Endothelial cell of hepatic sinusoid (primary cell): Measurements from ENCODE around the gene GPR143.
"Not testable (repeated sequence)": the region's sequence is repeated elsewhere in the genome, so short reads cannot be mapped to it uniquely, and the experiment has no call there.

Source experiments
- in situ Hi-C: cut with HindIII; loops from 2 replicates; pipeline ENCODE4 v1.10.0; 2017; ENCODE audit warnings: low sequenced_read_pairs

Gene GPR143

DNA sequence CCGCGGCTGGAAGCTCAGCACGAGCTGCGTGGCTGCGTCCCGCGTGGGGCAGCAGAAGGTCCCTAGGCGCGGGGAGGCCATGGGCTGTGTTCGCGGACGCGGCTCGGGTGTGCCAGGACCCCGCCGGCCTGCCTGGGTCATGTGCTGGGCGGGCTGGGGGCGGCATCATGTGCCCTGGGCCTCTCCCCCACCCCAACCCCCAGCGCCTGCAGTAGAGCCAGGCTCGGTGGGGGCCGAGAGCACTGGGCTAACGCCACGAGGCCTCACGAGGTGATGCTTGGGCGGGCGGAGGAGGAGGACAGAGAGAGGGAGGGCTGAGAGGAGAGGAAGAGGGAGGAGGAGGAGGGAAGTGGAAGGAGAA lies at the start of gene GPR143:
Gene GPR143 (minus strand): TSS at position 111 of the 361 bp plus-strand sequence. CDS start 30 bp downstream, at position 81.
- in situ Hi-C loops = loop anchor here (5.0 kb wide), 1 partner anchor 87 kb away; no protein-coding TSS in a partner anchor

DNA sequence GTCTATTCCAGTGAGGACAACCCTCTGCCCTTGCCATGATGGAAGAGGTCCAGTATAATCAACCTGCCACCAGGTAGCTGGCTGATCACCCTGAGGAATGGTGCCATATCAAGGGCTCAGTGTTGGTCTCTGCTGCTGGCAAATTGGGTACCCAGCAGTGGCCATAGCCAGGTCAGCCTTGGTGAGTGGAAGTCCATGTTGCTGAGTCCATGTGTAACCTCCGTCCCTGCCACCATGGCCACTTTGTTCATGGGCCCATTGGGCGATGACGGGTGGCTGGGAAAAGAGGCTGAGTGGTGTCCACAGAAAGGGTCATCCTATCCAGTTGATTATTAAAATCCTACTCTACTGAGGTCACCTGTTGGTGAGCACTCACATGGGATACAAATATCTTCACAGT lies 45.4 kb upstream of the GPR143 start:
- in situ Hi-C loops = not testable (repeated sequence)

DNA sequence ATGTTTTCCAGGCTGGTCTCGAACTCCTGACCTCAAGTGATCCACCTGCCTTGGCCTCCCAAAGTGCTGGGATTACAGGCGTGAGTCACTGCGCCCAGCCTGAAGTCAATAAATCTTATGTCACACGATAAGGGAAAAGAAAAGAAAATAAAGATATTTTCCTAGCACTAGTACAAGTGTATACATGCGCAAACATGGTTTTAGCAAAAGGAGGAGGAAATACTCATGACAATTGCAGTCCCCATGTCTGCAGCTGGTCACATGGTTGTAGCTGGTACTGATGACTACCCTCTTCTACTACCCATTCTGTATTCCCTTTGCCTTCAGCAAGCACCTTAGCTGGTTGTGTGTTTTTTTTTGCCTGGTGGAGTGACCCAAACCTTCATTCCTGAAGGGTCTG lies 44.2 kb upstream of the GPR143 start:
- in situ Hi-C loops = not testable (repeated sequence)

DNA sequence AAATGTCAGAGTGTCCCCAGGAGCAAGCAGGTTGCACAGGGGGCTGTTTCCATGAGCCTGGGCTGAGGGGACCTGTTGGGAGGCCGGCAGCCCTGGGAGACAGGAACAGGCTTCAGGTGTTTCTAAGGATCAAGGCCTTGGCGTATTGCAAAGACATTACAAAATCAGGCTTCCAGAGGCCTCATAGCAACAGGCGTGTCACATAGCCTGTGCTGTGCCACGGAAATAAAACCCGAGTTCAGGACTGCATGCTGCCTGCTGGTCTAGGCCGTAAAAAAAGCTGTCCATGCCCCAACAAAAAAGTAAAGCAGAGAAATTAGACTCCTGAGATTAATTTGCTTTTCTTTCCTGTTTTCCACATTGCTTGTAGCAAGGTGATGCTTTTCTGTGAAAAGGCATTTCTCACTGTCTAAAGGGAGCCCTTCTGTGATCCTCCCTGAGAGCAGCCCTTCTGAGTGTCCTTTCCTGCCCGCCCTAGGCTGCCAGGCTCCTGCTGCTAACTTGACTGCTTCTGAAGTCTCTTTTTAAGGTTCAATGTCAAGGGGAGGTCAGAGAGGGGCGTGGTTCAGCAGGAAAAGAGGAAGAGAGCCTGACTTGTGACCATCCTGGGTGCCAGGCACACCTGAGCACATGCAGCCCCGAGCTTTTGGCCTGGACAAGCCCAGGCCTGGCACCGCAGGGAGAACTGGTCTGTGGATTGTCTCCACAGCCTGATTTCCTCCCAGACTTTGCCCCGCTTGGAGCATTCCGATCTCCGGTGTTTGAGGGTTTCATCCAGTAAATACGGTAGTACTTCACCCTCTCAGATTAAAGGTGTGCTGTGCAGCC lies 41.9 kb upstream of the GPR143 start:
- in situ Hi-C loops = no loop called here

DNA sequence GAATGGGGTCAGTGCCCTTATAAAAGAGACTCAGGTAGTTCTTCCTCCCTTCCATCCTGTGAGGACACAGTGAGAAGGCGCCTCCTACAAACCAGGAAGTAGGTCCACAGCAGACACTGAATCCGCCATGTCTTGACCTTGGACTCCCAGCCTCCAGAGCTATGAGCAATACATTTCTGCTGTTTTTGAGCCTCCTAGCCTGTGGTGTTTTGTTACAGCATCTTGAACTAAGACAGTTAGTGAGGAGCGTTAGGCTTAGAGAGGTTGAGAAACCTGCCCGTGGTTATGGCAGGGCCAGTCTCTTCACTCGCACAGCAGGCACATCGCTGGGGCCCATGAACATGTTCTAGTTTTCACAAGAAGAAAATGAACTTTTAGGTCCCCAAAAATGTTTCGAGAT lies 40.3 kb upstream of the GPR143 start:
- in situ Hi-C loops = no loop called here

DNA sequence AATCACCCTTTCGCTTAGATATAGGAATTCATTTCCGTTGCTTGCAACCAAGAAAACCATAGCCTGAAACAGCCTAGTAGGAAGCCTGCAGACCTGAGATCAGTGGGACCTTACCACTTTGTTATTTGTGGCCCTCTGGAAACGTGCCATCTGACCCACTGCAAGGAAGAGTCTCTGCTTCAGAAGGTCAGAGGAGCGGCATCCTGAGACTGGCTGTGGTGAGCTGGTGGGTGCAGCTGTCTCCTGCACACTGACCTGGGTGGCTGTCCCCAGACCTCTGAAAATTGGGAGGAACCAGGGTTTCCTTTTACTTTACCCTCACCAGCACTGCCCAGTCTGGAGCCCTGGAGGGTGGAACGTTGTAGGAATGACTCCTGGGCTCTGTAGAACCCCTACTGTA lies 38.8 kb upstream of the GPR143 start:
- in situ Hi-C loops = no loop called here

DNA sequence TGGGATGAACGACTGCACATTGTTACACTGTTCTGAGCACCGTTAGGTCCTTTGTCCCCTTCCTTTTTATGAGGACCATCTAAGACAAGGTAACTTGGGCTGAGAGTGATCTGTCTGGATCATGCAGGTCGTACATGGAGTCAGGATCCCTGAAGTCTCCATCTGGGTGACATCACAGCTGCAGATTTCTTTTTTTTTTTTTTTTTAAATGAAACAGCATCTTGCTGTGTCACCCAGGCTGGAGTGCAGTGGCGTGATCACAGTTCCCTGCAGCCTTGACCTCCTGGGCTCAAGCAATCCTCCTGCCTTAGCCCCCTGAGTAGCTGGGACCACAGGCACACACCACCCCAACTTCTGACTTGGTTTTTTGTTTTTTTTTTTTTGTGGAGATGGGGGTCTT lies 37.1 kb upstream of the GPR143 start:
- in situ Hi-C loops = no loop called here

DNA sequence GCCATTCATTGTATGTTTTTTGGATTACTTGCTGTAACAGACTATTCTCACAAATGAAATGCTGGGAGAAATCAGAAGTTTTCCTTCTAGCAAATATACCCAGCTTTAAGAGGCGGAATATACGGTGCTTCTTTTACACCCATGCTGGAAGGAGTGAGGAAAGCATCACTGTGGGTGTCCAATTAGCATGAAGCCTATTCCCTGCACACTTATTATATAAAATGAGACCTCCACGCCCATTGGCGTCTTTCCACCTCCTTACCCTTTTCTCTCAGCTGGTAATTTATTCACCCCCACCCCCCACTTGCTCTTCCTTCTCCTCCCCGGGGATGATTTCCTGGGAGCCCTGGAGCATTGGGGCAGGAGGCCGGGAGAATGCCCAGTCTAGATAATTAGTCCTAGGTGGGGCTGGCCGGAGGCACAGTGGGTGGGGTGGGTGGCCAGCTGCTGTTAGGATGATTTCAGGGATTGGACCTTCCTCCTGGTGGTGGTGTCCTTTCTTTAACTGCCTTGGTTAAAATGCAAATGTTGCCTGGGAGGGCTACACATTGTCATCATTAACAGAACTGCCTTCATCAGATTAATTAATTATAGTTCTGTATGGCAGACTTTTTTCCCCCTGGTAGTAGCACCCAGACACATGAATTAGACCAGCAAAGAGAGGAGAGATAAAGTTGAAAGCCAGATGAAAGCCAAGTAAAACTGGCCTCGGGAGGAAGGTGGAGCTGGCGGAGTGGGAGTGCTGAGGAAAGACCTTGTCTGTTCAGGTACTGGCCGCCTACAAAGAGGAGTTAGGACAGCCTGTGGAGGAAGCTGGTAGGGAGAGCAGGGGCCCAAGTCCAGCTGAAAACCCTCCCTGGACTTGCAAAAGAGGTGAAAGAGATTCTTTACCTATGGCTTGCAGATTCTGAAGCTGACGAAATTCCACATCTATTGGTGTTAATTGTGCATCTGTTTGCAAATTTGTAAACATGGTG lies 32.0 kb upstream of the GPR143 start:
- in situ Hi-C loops = no loop called here

DNA sequence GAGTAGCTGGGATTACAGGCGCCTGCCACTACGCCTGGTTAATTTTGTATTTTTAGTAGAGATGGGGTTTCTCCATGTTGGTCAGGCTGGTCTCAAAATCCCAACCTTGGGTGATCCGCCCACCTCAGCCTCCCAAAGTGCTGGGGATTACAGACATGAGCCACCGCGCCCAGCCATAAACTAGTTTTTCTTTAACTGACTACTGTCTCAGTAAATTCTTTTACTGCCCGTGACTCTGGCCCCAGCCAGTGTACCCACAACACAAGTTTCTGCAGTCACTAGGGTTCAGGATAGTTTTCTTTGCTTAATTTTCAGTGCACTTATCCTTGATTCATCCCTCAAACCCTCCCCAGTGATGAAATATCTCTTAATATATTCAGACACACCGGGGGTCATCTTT lies 28.8 kb upstream of the GPR143 start:
- in situ Hi-C loops = no loop called here

DNA sequence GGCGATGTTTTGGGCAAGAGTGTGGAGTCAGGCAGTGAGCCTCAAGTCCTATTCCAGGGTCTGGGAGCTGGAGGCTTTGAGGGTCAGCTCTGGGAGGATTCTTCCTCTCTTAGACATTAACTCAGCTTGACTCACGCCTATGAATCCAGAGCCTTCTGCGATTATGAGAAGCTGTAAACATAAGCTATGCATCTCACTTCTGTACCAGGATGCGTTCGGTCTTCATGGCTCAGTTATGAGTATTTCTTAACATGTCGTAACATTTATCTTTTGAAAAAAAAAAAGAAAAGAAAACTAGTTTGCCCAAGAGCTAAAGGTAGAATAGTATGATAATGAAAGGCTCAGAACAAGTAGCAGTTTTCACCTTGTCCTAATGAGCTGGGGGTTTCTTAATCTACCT lies 25.2 kb upstream of the GPR143 start:
- in situ Hi-C loops = no loop called here

DNA sequence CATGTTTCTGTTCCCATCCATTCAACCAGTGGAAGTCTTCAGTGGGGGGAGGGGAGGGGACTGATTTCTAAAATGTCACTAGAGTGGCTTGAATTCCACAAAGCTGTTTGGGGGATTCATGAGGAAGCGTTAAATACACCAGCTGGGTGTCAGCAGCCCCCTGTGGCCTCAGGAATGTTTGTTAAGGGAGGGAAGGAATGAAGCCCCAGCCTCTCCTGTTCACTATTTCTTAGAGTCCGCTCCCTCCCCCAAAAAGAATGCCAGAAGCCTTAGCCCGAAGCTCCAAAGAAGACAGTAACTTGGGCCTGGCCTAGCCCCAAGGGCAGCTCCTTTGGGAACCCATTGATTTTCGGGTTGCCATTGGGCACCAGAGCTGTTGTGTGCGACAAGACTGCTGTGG lies 23.9 kb upstream of the GPR143 start:
- in situ Hi-C loops = no loop called here

DNA sequence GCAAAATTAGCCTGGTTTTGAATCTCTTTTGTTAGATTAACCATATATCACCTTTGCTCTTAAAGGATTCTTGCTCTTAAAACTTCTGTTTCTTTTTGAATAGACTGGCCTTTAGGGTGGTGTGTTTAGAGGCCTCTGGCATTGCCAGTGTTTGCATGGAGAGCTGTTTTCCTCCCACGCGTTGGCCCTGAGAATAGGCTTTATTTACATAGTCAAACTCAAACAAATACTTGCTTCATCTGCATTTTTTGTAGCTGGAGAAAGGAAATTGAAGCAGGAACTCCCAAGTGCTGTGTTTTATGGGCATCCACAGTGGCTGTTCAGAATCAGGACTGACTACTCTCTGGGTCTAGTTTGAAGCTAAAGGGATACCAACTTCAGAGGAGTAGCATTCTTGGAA lies 23.3 kb upstream of the GPR143 start:
- in situ Hi-C loops = no loop called here

DNA sequence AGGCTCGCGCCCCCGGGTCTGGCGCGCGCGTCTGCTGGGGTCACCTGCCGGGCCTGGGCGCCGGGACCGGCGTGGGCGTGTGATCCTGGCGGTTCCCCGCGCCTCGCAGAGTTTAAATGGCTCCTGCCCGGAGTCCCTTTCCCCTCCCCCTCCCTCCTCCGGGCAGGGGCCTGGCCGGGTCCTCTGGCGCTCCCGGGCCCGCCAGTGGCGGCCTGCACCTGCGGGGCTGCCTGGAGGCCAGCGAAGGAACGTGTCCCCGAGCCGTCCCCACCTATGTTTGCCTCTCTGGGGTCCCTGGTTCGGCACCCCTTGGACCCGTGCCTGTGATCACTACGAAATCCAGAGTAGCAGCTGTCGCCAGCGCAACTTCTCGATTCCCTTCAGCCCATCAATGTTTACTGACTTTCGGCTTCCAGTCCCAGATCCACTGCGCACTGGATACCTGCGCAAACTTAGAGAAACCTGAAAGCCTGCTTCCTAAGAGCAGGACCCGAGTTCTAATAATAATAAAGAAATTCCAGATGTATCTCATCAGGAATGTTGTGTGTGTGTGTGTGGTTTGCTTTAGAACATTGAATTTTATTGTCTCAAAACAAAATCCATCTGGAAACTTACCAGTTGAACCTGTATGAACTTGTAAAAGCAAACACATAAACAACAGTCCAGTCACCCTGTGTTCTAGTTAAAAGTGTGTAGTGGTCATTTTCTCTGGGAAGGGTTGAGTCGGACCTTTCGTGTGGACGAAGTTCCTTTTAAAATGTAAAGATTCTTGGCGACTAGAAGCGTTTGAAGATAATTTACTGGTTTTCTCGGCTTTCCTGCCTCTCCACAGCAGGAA lies 21.4 kb upstream of the GPR143 start:
- in situ Hi-C loops = no loop called here

DNA sequence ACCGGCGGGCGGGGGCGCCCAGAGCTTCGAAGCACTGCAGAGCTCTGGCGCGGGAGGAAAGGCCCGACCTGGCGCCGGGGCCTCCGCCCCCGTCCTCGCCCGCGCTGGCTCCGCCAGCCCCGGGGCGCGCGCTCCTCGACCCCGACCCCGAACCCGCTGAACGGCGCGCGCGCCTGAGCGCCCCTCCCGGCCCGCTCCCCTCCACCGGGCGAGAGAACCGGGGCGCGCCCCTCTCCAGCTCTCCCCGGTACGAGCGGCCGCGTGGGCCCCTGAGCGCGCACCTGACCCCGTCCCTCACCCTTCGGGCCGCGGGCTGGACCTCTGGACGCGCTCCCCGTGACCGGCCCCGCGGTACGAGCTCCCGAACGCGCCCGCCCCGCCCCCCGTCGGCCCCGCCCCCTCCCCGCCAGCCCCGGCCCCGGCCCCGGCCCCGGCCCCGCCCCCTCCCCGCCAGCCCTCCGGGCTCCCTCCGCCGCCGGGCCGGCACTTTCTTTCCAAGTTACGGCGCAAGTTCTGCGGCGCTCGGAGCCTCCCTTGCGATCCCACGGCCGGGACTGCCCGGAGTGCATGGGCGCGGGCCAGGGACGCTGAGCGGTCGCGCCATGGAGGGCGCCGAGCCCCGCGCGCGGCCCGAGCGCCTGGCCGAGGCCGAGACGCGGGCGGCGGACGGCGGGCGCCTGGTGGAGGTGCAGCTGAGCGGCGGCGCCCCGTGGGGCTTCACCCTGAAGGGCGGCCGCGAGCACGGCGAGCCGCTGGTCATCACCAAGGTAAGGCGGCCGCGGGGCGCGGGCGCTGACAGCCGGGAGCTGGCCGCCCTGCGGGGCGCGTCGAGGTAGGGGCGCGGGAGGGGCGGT lies 20.5 kb upstream of the GPR143 start, which contains the start of gene SHROOM2:
Gene SHROOM2 (plus strand): TSS at position 486 of the 854 bp plus-strand sequence. CDS start 117 bp downstream, at position 603.
- in situ Hi-C loops = no loop called here

DNA sequence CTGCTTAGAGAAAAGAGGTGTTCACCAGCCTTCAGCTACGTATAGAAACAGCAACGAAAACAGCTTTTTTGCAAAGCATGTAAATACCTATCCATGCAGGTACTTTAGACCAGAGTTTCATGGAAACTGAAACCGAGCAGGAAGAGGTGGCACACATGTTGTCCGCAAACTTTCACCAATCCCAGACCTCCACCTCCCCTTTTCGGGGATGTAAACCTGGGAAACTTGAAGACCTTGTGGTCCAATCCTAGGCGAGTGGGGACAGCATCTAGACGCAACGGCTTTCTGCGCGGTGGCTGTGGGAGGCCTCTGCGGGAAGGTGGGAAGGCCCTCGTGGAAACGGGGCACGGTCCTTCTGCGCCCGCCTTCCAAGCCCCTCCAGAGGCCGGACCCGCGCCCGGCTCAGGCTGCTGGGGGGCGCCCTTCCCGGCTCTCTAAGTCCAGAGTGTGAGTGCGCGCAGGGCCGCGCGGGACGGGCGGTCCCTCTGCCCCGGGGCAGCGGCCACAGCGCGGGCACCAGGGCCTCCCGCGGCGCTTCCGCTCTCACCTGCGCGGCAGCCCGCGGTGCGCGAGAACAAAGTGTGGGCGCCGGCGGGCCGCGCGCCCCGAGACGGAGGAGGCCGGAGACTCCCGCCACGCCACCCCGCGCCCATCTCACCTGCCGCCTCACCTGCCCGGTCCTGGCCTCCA lies 19.8 kb upstream of the GPR143 start:
- in situ Hi-C loops = no loop called here

DNA sequence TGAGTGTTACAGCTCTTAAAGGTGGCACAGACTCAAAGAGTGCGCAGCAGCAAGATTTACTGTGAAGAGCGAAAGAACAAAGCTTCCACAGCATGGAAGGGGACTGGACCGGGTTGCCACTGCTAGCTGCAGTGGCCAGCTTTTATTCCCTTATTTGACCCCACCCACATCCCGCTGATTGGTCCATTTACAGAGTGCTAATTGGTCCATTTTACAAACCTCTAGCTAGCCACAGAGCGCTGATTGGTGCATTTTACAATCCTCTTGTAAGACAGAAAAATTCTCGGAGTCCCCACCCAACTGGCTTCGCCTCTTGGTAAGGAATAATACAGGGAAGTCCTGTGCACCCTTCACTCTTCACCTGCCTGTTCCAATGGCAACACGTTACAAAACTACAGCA lies 18.7 kb upstream of the GPR143 start:
- in situ Hi-C loops = no loop called here

DNA sequence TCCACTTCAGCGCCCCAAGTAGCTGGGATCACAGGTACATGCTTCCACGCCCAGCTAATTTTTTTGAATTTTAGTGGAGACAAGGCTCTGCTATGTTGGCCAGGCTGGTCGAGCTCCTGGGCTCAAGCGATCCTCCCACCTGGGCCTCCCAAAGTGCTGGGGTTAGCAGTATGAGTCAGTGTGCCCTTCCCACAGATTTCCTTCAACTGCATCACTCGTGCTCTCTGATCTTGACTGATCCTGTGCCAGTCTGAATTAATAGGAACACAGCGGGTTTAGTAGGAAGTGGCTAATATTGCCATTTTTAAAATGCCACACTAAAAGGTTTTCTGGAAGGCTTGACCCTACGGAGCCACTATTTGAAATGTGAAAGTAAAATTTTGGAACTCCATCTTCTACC lies 16.3 kb upstream of the GPR143 start:
- in situ Hi-C loops = no loop called here

DNA sequence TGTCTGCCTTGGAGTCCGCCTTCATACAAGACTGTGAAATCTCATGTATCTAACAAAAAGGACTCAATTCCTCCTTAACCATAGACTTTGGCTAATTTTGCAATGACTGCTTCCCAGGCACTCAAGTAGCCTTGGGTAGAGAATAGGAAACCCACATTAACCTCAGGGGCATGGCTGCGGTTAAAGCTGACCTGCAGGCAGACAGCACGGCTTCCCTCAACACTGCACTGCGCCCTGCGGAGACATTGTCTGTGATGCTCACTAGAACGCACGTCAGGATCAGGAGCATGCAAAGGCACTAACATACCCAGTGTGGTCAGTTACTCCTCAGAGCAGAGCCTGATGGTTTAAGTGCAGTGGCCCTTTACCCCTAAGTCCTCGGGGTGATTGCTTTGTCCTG lies 10.3 kb upstream of the GPR143 start:
- in situ Hi-C loops = no loop called here

DNA sequence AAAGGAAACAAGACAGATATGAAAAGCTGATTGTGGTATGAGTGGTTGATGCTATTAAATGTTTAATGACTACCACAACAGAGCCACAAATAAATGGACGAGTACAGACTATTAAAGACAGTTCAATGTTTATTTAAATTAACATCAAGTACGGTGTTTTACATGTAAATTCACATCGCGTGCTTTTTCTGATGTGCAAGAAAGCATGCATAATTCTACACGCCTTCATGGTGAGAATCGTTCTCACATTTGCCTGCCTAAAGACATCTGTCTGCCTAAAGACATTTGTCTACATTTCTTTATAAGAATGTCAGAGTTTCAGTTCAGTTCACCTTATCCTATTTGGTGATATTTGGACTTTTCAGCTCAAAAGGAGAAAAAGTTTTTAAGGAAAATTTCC lies 7.3 kb upstream of the GPR143 start:
- in situ Hi-C loops = no loop called here
